Thoracic aorta (tissue), 2 donors: Measurements from ENCODE around the gene COPS6. TPM values are rescaled to one million over a fixed set of nuclear protein-coding genes. Genes with fewer than 3 reads are reported as not detected.

ENCODE experiments used
- ATAC-seq: fragments of 150-250 bp; one replicate; pipeline ENCODE4 v1.8.0; 2017; ENCODE audit warnings: low read depth; ENCODE audit not compliant: insufficient number of reproducible peaks, low FRiP score
- DNase-seq: peaks from one replicate; pipeline ENCODE4 v3.0.0-alpha.2; 2020; ENCODE audit warnings: low spot score
- H3K27ac ChIP-seq, 2 donors: fragments of 200-600 bp; sonication (generic); 1 replicate in 1 of 2; 2 replicates in 1 of 2; pipeline ENCODE4 v1.5.1; 2016; ENCODE audit warnings: mild to moderate bottlenecking in 2 of 2, moderate library complexity in 2 of 2
- H3K27me3 ChIP-seq: fragments of 200-600 bp; sonication (generic); replicated peaks from 2 replicates; pipeline ENCODE4 v1.6.0; 2016; ENCODE audit warnings: mild to moderate bottlenecking; ENCODE audit not compliant: insufficient read depth
- H3K36me3 ChIP-seq: fragments of 200-600 bp; sonication (generic); one replicate; pipeline ENCODE4 v1.5.1; 2016
- H3K4me1 ChIP-seq, 2 donors: fragments of 200-600 bp; sonication (generic); 1 replicate in 1 of 2; 2 replicates in 1 of 2; pipeline versions ENCODE4 v1.5.1 to v1.6.0; 2016; ENCODE audit warnings: low read depth in 2 of 2, mild to moderate bottlenecking in 1 of 2; ENCODE audit not compliant: control insufficient read depth in 1 of 2
- H3K4me3 ChIP-seq: fragments of 200-600 bp; sonication (generic); 2 replicates; pipeline ENCODE4 v1.5.1; 2016; ENCODE audit warnings: mild to moderate bottlenecking
- H3K9me3 ChIP-seq: fragments of 200-600 bp; sonication (generic); 2 replicates; pipeline ENCODE4 v1.5.1; 2016
- CTCF ChIP-seq: fragments of 200-600 bp; sonication (generic); IDR thresholded peaks from one replicate; pipeline ENCODE4 v1.5.1; 2019; ENCODE audit warnings: antibody characterized with exemption
- total RNA-seq, 2 donors: library from RNA; depleted of rRNA; stranded (reverse); fragments of >200 nt; gene quantifications; one replicate each; pipeline versions ENCODE4 v1.1.0 to v1.2.3, GENCODE V29; 2016

Gene COPS6
- total RNA-seq, 2 donors from 2014 or later = 40.4 to 76.2 TPM

- H3K4me1 ChIP-seq = peaks cover 13 to 27% of the 10 kb centered on the region in 2 donors
- peak overlapping the region; percentile 63 for H3K4me3 ChIP-seq
- no peaks in the 10 kb centered on the region for H3K36me3 ChIP-seq
- H3K9me3 ChIP-seq = no peaks in the 10 kb centered on the region
- DNase-seq = no peak
- peak; percentile 63 for ATAC-seq
- H3K27me3 ChIP-seq = no peaks in the 10 kb centered on the region
- peak; percentile 83 for TF ChIP-seq CTCF
- no peak overlapping the region for H3K27ac ChIP-seq
Measured at GRCh38 chr7:100130608-100131453, 42.1 kb downstream of the COPS6 start.

- no peak overlapping the region for H3K27ac ChIP-seq
- H3K4me1 ChIP-seq = peaks cover 9 to 19% of the 10 kb centered on the region in 2 donors
- no peak overlapping the region for H3K4me3 ChIP-seq
- H3K9me3 ChIP-seq = no peaks in the 10 kb centered on the region
- H3K27me3 ChIP-seq = no peaks in the 10 kb centered on the region
- DNase-seq = no peak
- no peaks in the 10 kb centered on the region for H3K36me3 ChIP-seq
- no peak for ATAC-seq
- no peak for TF ChIP-seq CTCF
Measured at GRCh38 chr7:100132126-100132525, 43.4 kb downstream of the COPS6 start.

- Histone ChIP-seq H3K4me1 (peaks cover 9 to 19% of the 10 kb centered on the region in 2 donors), H3K9me3 (no peaks in the 10 kb centered on the region), H3K36me3 (no peaks in the 10 kb centered on the region), H3K4me3 (no peak overlapping the region), H3K27me3 (no peaks in the 10 kb centered on the region), H3K27ac (no peak overlapping the region)
- DNase-seq (no peak), ATAC-seq (no peak)
- TF ChIP-seq CTCF = peak; percentile 62
Measured at GRCh38 chr7:100132697-100133151, 44.0 kb downstream of the COPS6 start.

- Histone ChIP-seq H3K9me3 (no peaks in the 10 kb centered on the region), H3K4me3 (no peak overlapping the region), H3K36me3 (no peaks in the 10 kb centered on the region), H3K4me1 (no peaks in the 10 kb centered on the region), H3K27me3 (no peaks in the 10 kb centered on the region), H3K27ac (no peak overlapping the region)
- TF ChIP-seq CTCF = no peak
- ATAC-seq = peak; percentile 60
- DNase-seq = no peak
Measured at GRCh38 chr7:100137851-100138760, 49.3 kb downstream of the COPS6 start.

- H3K27ac ChIP-seq = no peak overlapping the region
- no peak overlapping the region for H3K4me3 ChIP-seq
- H3K4me1 ChIP-seq = no peaks in the 10 kb centered on the region
- H3K36me3 ChIP-seq = no peaks in the 10 kb centered on the region
- ATAC-seq (no peak), DNase-seq (no peak)
- TF ChIP-seq CTCF = no peak
- no peaks in the 10 kb centered on the region for H3K27me3 ChIP-seq
- H3K9me3 ChIP-seq = no peaks in the 10 kb centered on the region
Measured at GRCh38 chr7:100141555-100141949, 52.8 kb downstream of the COPS6 start.
